Measurements from ENCODE around the gene PPME1.

The PPME1 gene

GRCh38 chr11:74278721-74279161 is 107.7 kb downstream of the PPME1 start:
- no peak overlapping the region for H3K4me3 ChIP-seq (ENCODE audit: low read depth, low read length)

GRCh38 chr11:74279256-74279655 is 108.2 kb downstream of the PPME1 start:
- Histone ChIP-seq H3K27ac (no peak overlapping the region), H3K27me3 (ENCODE audit: insufficient read depth, low read depth, severe bottlenecking) (no peaks in the 10 kb centered on the region), H3K9me3 (ENCODE audit: severe bottlenecking) (no peaks in the 10 kb centered on the region), H3K4me3 (ENCODE audit: low read depth, low read length) (no peak overlapping the region), H3K36me3 (no peaks in the 10 kb centered on the region)
- DNase-seq: no peak
- no peak for TF ChIP-seq CTCF (IDR thresholded peaks at IDR 0.05; ENCODE audit: low read depth, low read length)

More at GRCh38 chr11:74278721-74279161, 107.7 kb downstream of the PPME1 start:
- Histone ChIP-seq H3K27me3 (ENCODE audit: insufficient read depth, low read depth, severe bottlenecking) (no peaks in the 10 kb centered on the region), H3K27ac (no peak overlapping the region), H3K9me3 (ENCODE audit: severe bottlenecking) (no peaks in the 10 kb centered on the region), H3K36me3 (no peaks in the 10 kb centered on the region)
- no peak for DNase-seq
- no peak for TF ChIP-seq CTCF (IDR thresholded peaks at IDR 0.05; ENCODE audit: low read depth, low read length)

GRCh38 chr11:74280494-74280893 is 109.4 kb downstream of the PPME1 start:
- DNase-seq: no peak
- no peak for TF ChIP-seq CTCF (IDR thresholded peaks at IDR 0.05; ENCODE audit: low read depth, low read length)
- H3K36me3 ChIP-seq: no peaks in the 10 kb centered on the region
- H3K27me3 ChIP-seq (ENCODE audit: insufficient read depth, low read depth, severe bottlenecking): no peaks in the 10 kb centered on the region
- no peak overlapping the region for H3K4me3 ChIP-seq (ENCODE audit: low read depth, low read length)
- no peaks in the 10 kb centered on the region for H3K9me3 ChIP-seq (ENCODE audit: severe bottlenecking)
- H3K27ac ChIP-seq: no peak overlapping the region

- Histone ChIP-seq H3K4me3 (ENCODE audit: low read depth, low read length) (no peak overlapping the region), H3K27me3 (ENCODE audit: insufficient read depth, low read depth, severe bottlenecking) (no peaks in the 10 kb centered on the region), H3K9me3 (ENCODE audit: severe bottlenecking) (no peaks in the 10 kb centered on the region), H3K36me3 (no peaks in the 10 kb centered on the region), H3K27ac (no peak overlapping the region)
- DNase-seq: no peak
- no peak for TF ChIP-seq CTCF (IDR thresholded peaks at IDR 0.05; ENCODE audit: low read depth, low read length)
These were observed 111.3 kb downstream of the PPME1 start for GRCh38 chr11:74282421-74282820.

GRCh38 chr11:74282914-74283371 is 111.9 kb downstream of the PPME1 start:
- Histone ChIP-seq H3K27me3 (ENCODE audit: insufficient read depth, low read depth, severe bottlenecking) (no peaks in the 10 kb centered on the region), H3K9me3 (ENCODE audit: severe bottlenecking) (no peaks in the 10 kb centered on the region), H3K36me3 (no peaks in the 10 kb centered on the region), H3K4me3 (ENCODE audit: low read depth, low read length) (no peak overlapping the region), H3K27ac (no peak overlapping the region)
- TF ChIP-seq CTCF (IDR thresholded peaks at IDR 0.05; ENCODE audit: low read depth, low read length): no peak
- DNase-seq: no peak

GRCh38 chr11:74283580-74284180 is 112.6 kb downstream of the PPME1 start:
- Histone ChIP-seq H3K27me3 (ENCODE audit: insufficient read depth, low read depth, severe bottlenecking) (no peaks in the 10 kb centered on the region), H3K27ac (no peak overlapping the region), H3K36me3 (no peaks in the 10 kb centered on the region), H3K9me3 (ENCODE audit: severe bottlenecking) (no peaks in the 10 kb centered on the region), H3K4me3 (ENCODE audit: low read depth, low read length) (no peak overlapping the region)
- TF ChIP-seq CTCF (IDR thresholded peaks at IDR 0.05; ENCODE audit: low read depth, low read length): no peak
- DNase-seq: no peak
